ENCODE data around the gene CACNA1D. TPM values are rescaled to one million over a fixed set of nuclear protein-coding genes. Genes with fewer than 3 reads are reported as not detected.

Gene CACNA1D
- total and polyA plus RNA-seq, 2 donors (not counting 3 experiments of a cell fraction or from before 2014, with no cell fraction given): 0.06 TPM; not detected in 1

- FAIRE-seq (no peak), DNase-seq (ENCODE audit: low read depth, low spot score) (peak; percentile 6)
- Histone ChIP-seq H3K9me3 (replicated peaks; ENCODE audit: control insufficient read depth, insufficient read depth, low read length) (no peaks in the 10 kb centered on the region), H3K27me3 (ENCODE audit: control insufficient read depth in 2 of 2, insufficient read depth in 2 of 2, low read length in 2 of 2) (peaks cover 30 to 32% of the 10 kb centered on the region in 2 experiments), H3K36me3 (ENCODE audit: control insufficient read depth in 2 of 2, extremely low read depth in 1 of 2, insufficient read depth in 2 of 2, low read length in 2 of 2) (no peaks in the 10 kb centered on the region), H3K4me3 (replicated peaks in 1 of 3; ENCODE audit: insufficient read depth in 1 of 3, low read depth in 1 of 3, low read length in 3 of 3) (peak within 1 kb of the TSS in 1 of 3 experiments; percentile 36), H3K9me1 (replicated peaks; ENCODE audit: control insufficient read depth, extremely low read depth, insufficient read depth, low read length) (no peaks in the 10 kb centered on the region), H3K4me1 (ENCODE audit: control insufficient read depth, extremely low read depth, insufficient read depth, low read length) (no peaks in the 10 kb centered on the region), H3K79me2 (ENCODE audit: control insufficient read depth, insufficient read depth, low read length) (no peaks in the 10 kb centered on the region), H3K9ac (replicated peaks; ENCODE audit: extremely low read depth, insufficient read depth, low read length) (no peak within 1 kb of the TSS), H3K4me2 (ENCODE audit: insufficient read depth, low read length) (peak within 1 kb of the TSS; percentile 33), H4K20me1 (replicated peaks; ENCODE audit: control insufficient read depth, extremely low read depth, insufficient read depth, low read length) (no peaks in the 10 kb centered on the region), H3K27ac (ENCODE audit: insufficient read depth, low read depth, low read length) (no peak within 1 kb of the TSS), H2AFZ (ENCODE audit: low read depth, low read length) (peak within 1 kb of the TSS; percentile 52)
- TF ChIP-seq POLR2A (IDR thresholded peaks at IDR 0.05; ENCODE audit: low read depth, low read length) (no peak), EZH2 (IDR thresholded peaks at IDR 0.05; ENCODE audit: borderline replicate concordance, low read depth, low read length, severe bottlenecking) (peak; percentile 83)
- intact Hi-C loops (cut with micrococcal nuclease): no loop called here
- POLR2A ChIA-PET: no interaction called here
- CTCF ChIA-PET: no interaction called here
- dilution Hi-C loops (cut with MboI; ENCODE audit: extremely low pct_ligation_motif_present, low sequenced_read_pairs): no loop called here
- BruUV-seq (replicated peaks): no TSS peak
These were observed 351.9 kb downstream of the CACNA1D start, which contains the start of the genes CHDH and IL17RB for GRCh38 chr3:53846134-53846850. TSS of gene CHDH (minus strand) at chr3:53846419. CDS start at chr3:53824008, 22,411 bp downstream. TSS of gene IL17RB (plus strand) at chr3:53846568. CDS start at chr3:53846589, 21 bp downstream.

- Histone ChIP-seq H3K9me1 (replicated peaks; ENCODE audit: control insufficient read depth, extremely low read depth, insufficient read depth, low read length) (no peaks in the 10 kb centered on the region), H3K9me3 (replicated peaks; ENCODE audit: control insufficient read depth, insufficient read depth, low read length) (no peaks in the 10 kb centered on the region), H3K4me2 (ENCODE audit: insufficient read depth, low read length) (no peak overlapping the region), H2AFZ (ENCODE audit: low read depth, low read length) (no peak overlapping the region), H3K36me3 (ENCODE audit: control insufficient read depth in 2 of 2, extremely low read depth in 1 of 2, insufficient read depth in 2 of 2, low read length in 2 of 2) (no peaks in the 10 kb centered on the region), H3K9ac (replicated peaks; ENCODE audit: extremely low read depth, insufficient read depth, low read length) (no peak overlapping the region), H3K79me2 (ENCODE audit: control insufficient read depth, insufficient read depth, low read length) (no peaks in the 10 kb centered on the region), H3K4me1 (ENCODE audit: control insufficient read depth, extremely low read depth, insufficient read depth, low read length) (no peaks in the 10 kb centered on the region), H3K27me3 (ENCODE audit: control insufficient read depth in 2 of 2, insufficient read depth in 2 of 2, low read length in 2 of 2) (peaks cover 30 to 32% of the 10 kb centered on the region in 2 experiments), H4K20me1 (replicated peaks; ENCODE audit: control insufficient read depth, extremely low read depth, insufficient read depth, low read length) (no peaks in the 10 kb centered on the region), H3K4me3 (replicated peaks in 1 of 3; ENCODE audit: insufficient read depth in 1 of 3, low read depth in 1 of 3, low read length in 3 of 3) (no peak overlapping the region), H3K27ac (ENCODE audit: insufficient read depth, low read depth, low read length) (no peak overlapping the region)
- FAIRE-seq: no peak
- no TSS peak for BruUV-seq (replicated peaks)
- no peak for TF ChIP-seq POLR2AphosphoS5 (IDR thresholded peaks at IDR 0.05; ENCODE audit: insufficient read depth, low read depth, low read length)
- TF ChIP-seq MAX (IDR thresholded peaks at IDR 0.05; ENCODE audit: insufficient read depth, insufficient read length): no peak
- no peak for TF ChIP-seq POLR2A (IDR thresholded peaks at IDR 0.05; ENCODE audit: low read depth, low read length)
- TF ChIP-seq MYC (IDR thresholded peaks at IDR 0.05; ENCODE audit: low read depth, low read length): no peak
- TF ChIP-seq EZH2 (IDR thresholded peaks at IDR 0.05; ENCODE audit: borderline replicate concordance, low read depth, low read length, severe bottlenecking): no peak
- no peak for TF ChIP-seq JUN (IDR thresholded peaks at IDR 0.05; ENCODE audit: borderline replicate concordance, insufficient read depth, insufficient read length, low read depth)
- TF ChIP-seq FOS (IDR thresholded peaks at IDR 0.05; ENCODE audit: borderline replicate concordance, insufficient read depth, low read length): no peak
- no peak for TF ChIP-seq GATA2 (IDR thresholded peaks at IDR 0.05; ENCODE audit: insufficient read depth, insufficient read length, low read depth, low read length)
- no peak for TF ChIP-seq CTCF (IDR thresholded peaks at IDR 0.05; ENCODE audit: extremely low read depth in 1 of 2, insufficient read depth in 1 of 2, low read depth in 1 of 2, low read length in 2 of 2)
- intact Hi-C loops (cut with micrococcal nuclease) (no loop called here), dilution Hi-C loops (cut with MboI; ENCODE audit: extremely low pct_ligation_motif_present, low sequenced_read_pairs) (no loop called here)
- DNase-seq (ENCODE audit: low read depth, low spot score): no peak
- ChIA-PET CTCF (no interaction called here), POLR2A (no interaction called here)
These were observed 352.4 kb downstream of the CACNA1D start for GRCh38 chr3:53846851-53847155.
